Measurements from ENCODE around the gene FAM76B.
"Not testable (repeated sequence)": the region's sequence is repeated elsewhere in the genome, so short reads cannot be mapped to it uniquely, and the experiment has no call there.

The FAM76B gene

GRCh38 chr11:95789506-95790122 is at the start of gene FAM76B:
FAM76B (minus strand) TSS chr11:95789782; CDS start chr11:95789478, 304 bp downstream.
- peak; percentile 99 for DNase-seq

GRCh38 chr11:95835768-95836488 is 46.3 kb upstream of the FAM76B start:
- peak; percentile 62 for DNase-seq

GRCh38 chr11:95835351-95835750 is 45.8 kb upstream of the FAM76B start:
- no peak for DNase-seq

- DNase-seq: no peak
These were observed 43.8 kb upstream of the FAM76B start for GRCh38 chr11:95833378-95833777.

- DNase-seq: no peak
These were observed 43.2 kb upstream of the FAM76B start for GRCh38 chr11:95832763-95833162.

- no peak for DNase-seq
These were observed 41.8 kb upstream of the FAM76B start for GRCh38 chr11:95831198-95831883.

GRCh38 chr11:95829580-95830259 is 40.1 kb upstream of the FAM76B start:
- DNase-seq: no peak

GRCh38 chr11:95827696-95828095 is 38.1 kb upstream of the FAM76B start:
- DNase-seq: peak; percentile 3

GRCh38 chr11:95821640-95822039 is 32.1 kb upstream of the FAM76B start:
- DNase-seq: no peak

- DNase-seq: no peak
These were observed 26.5 kb upstream of the FAM76B start for GRCh38 chr11:95816037-95816436.

- DNase-seq: not testable (repeated sequence)
These were observed 21.5 kb upstream of the FAM76B start for GRCh38 chr11:95811052-95811451.

- DNase-seq: not testable (repeated sequence)
These were observed 16.9 kb upstream of the FAM76B start for GRCh38 chr11:95806464-95806863.

GRCh38 chr11:95805869-95806268 is 16.3 kb upstream of the FAM76B start:
- no peak for DNase-seq

GRCh38 chr11:95803973-95804372 is 14.4 kb upstream of the FAM76B start:
- DNase-seq: no peak

GRCh38 chr11:95802806-95803205 is 13.2 kb upstream of the FAM76B start:
- no peak for DNase-seq

GRCh38 chr11:95800438-95800837 is 10.9 kb upstream of the FAM76B start:
- DNase-seq: no peak

GRCh38 chr11:95799546-95799945 is 10.0 kb upstream of the FAM76B start:
- no peak for DNase-seq

- DNase-seq: no peak
These were observed 6.9 kb upstream of the FAM76B start for GRCh38 chr11:95796501-95796900.

- no peak for DNase-seq
These were observed 6.2 kb upstream of the FAM76B start for GRCh38 chr11:95795627-95796295.

- no peak for DNase-seq
These were observed 4.5 kb upstream of the FAM76B start for GRCh38 chr11:95794086-95794485.

GRCh38 chr11:95793116-95793515 is 3.5 kb upstream of the FAM76B start:
- DNase-seq: no peak

- no peak for DNase-seq
These were observed 3.1 kb upstream of the FAM76B start for GRCh38 chr11:95792700-95793099.

GRCh38 chr11:95792200-95792599 is 2.6 kb upstream of the FAM76B start:
- DNase-seq: no peak

Measured in suppressor macrophage treated with lipopolysaccharide for 4 hours (primary cell).